OCI-LY3 (cell line): ENCODE results near the gene MGA.

Experiments
- CTCF ChIP-seq: fragments of 200-600, 300-600 bp; sonication (generic); IDR thresholded peaks from 2 replicates; pipeline ENCODE4 v1.5.1; 2014; ENCODE audit warnings: antibody characterized with exemption, low read length, low read depth
- EZH2phosphoT487 ChIP-seq: fragments of 200-600 bp; shearing (Covaris generic); IDR thresholded peaks from 2 replicates; pipeline ENCODE4 v1.6.1; 2018; ENCODE audit warnings: antibody characterized with exemption, mixed run types, low read depth

- TF ChIP-seq CTCF (no peak), EZH2phosphoT487 (no peak)
Observed at GRCh38 chr15:41620536-41621199, 39.5 kb upstream of the MGA start.
